Stimulated activated CD4-positive, alpha-beta T cell treated with anti-CD3 and anti-CD28 coated beads, Interleukin-2, amount 100 ng/mL, for 4 hours (primary cell): ENCODE measurements around the gene NCOR2.
A peak's percentile ranks its signal among the peaks of the same experiment; 100 is the strongest.

Experiments used
- DNase-seq: peaks from one replicate; pipeline ENCODE4 v3.0.0-alpha.2; 2020; ENCODE audit warnings: low read depth

NCOR2 gene

GRCh38 chr12:124576061-124576650 lies 8.7 kb upstream of the NCOR2 start:
- DNase-seq = no peak

GRCh38 chr12:124573839-124574786 lies 6.7 kb upstream of the NCOR2 start:
- no peak for DNase-seq

- no peak for DNase-seq
Measured at GRCh38 chr12:124571556-124571955, 4.1 kb upstream of the NCOR2 start.

- DNase-seq = no peak
Measured at GRCh38 chr12:124570810-124571209, 3.4 kb upstream of the NCOR2 start.

GRCh38 chr12:124569375-124570148 lies 2.1 kb upstream of the NCOR2 start:
- DNase-seq = no peak

GRCh38 chr12:124568431-124569374 lies 1.3 kb upstream of the NCOR2 start:
- no peak for DNase-seq

GRCh38 chr12:124567673-124568373 lies 411 bp upstream of the NCOR2 start:
- peak; percentile 75 for DNase-seq

- peak; percentile 49 for DNase-seq
Measured at GRCh38 chr12:124566161-124566996, 1.0 kb downstream of the NCOR2 start.

GRCh38 chr12:124565656-124566160 lies 1.7 kb downstream of the NCOR2 start:
- DNase-seq = no peak

GRCh38 chr12:124564971-124565491 lies 2.4 kb downstream of the NCOR2 start:
- no peak for DNase-seq

- DNase-seq = no peak
Measured at GRCh38 chr12:124564232-124564958, 3.0 kb downstream of the NCOR2 start.

GRCh38 chr12:124563809-124564208 lies 3.6 kb downstream of the NCOR2 start:
- no peak for DNase-seq

- DNase-seq = no peak
Measured at GRCh38 chr12:124563401-124563800, 4.0 kb downstream of the NCOR2 start.

- no peak for DNase-seq
Measured at GRCh38 chr12:124562796-124563181, 4.6 kb downstream of the NCOR2 start.

- no peak for DNase-seq
Measured at GRCh38 chr12:124562018-124562795, 5.2 kb downstream of the NCOR2 start.

- DNase-seq = no peak
Measured at GRCh38 chr12:124561231-124561630, 6.2 kb downstream of the NCOR2 start.

- DNase-seq = no peak
Measured at GRCh38 chr12:124560146-124560890, 7.1 kb downstream of the NCOR2 start.
